C4-2B (cell line): ENCODE measurements around the gene KCP.

ENCODE experiments used
- H3K27ac ChIP-seq: fragments of 450-650 bp; 2 replicates; pipeline ENCODE4 v1.5.1; 2017
- CTCF ChIP-seq: fragments of 450-650 bp; conservative IDR thresholded peaks from 2 replicates; pipeline ENCODE4 v1.5.1; 2017; ENCODE audit warnings: mild to moderate bottlenecking
- ZFX ChIP-seq: fragments of 450-650 bp; IDR thresholded peaks from 2 replicates; pipeline ENCODE4 v1.6.1; 2017

KCP gene

GRCh38 chr7:128854396-128854795 lies 56.1 kb downstream of the KCP start:
- no peak overlapping the region for H3K27ac ChIP-seq
- TF ChIP-seq CTCF (no peak), ZFX (no peak)

- TF ChIP-seq ZFX (no peak), CTCF (no peak)
Measured at GRCh38 chr7:128853799-128854198, 56.7 kb downstream of the KCP start.

GRCh38 chr7:128852537-128853254 lies 57.8 kb downstream of the KCP start:
- no peak overlapping the region for H3K27ac ChIP-seq
- TF ChIP-seq CTCF: no peak
- TF ChIP-seq ZFX: no peak

More at GRCh38 chr7:128853799-128854198, 56.7 kb downstream of the KCP start:
- no peak overlapping the region for H3K27ac ChIP-seq

- no peak overlapping the region for H3K27ac ChIP-seq
- TF ChIP-seq ZFX: no peak
- TF ChIP-seq CTCF: no peak
Measured at GRCh38 chr7:128849804-128850490, 60.6 kb downstream of the KCP start.

GRCh38 chr7:128849156-128849515 lies 61.4 kb downstream of the KCP start:
- TF ChIP-seq CTCF (no peak), ZFX (no peak)
- H3K27ac ChIP-seq: no peak overlapping the region

GRCh38 chr7:128848289-128849155 lies 62.0 kb downstream of the KCP start:
- no peak overlapping the region for H3K27ac ChIP-seq
- TF ChIP-seq ZFX: no peak
- TF ChIP-seq CTCF: no peak
